HEK293T (cell line): Measurements from ENCODE around the gene OSBPL7.

Source experiments
- CTCF ChIA-PET: fragments of 350-600 bp; formaldehyde crosslinking; extraction: SDS; loops from one replicate; lab custom pipeline; 2021; ENCODE audit warnings: antibody characterized with exemption, inconsistent platforms; lab: Yijun Ruan, JAX
- POLR2A ChIA-PET: fragments of 350-600 bp; formaldehyde crosslinking; extraction: SDS; loops from one replicate; lab custom pipeline; 2020; ENCODE audit warnings: antibody characterized with exemption, inconsistent platforms; lab: Yijun Ruan, JAX
- DNase-seq: peaks from one replicate; pipeline ENCODE4 v3.0.0; 2012; ENCODE audit warnings: mixed read lengths; ENCODE audit errors: extremely low spot score
- ARNT ChIP-seq: fragments of 450-650 bp; IDR thresholded peaks from 2 replicates; pipeline ENCODE4 v1.6.1; 2017; ENCODE audit warnings: mild to moderate bottlenecking
- BHLHE40 ChIP-seq: fragments of 450-650 bp; IDR thresholded peaks from 2 replicates; pipeline ENCODE4 v1.6.1; 2016; ENCODE audit warnings: mild to moderate bottlenecking, moderate library complexity, borderline replicate concordance
- CTBP1 ChIP-seq: fragments of 450-650 bp; IDR thresholded peaks from 2 replicates; pipeline ENCODE4 v1.6.1; 2016; ENCODE audit warnings: borderline replicate concordance
- ELF4 ChIP-seq: fragments of 450-650 bp; IDR thresholded peaks from 2 replicates; pipeline ENCODE4 v1.6.1; 2017; ENCODE audit warnings: antibody characterized with exemption
- FOXA1 ChIP-seq: fragments of 450-650 bp; IDR thresholded peaks from 2 replicates; pipeline ENCODE4 v1.6.1; 2016; ENCODE audit warnings: mild to moderate bottlenecking
- FOXK2 ChIP-seq: fragments of 450-650 bp; IDR thresholded peaks from 2 replicates; pipeline ENCODE4 v1.6.1; 2016; ENCODE audit warnings: mild to moderate bottlenecking
- FOXM1 ChIP-seq: fragments of 450-650 bp; IDR thresholded peaks from 2 replicates; pipeline ENCODE4 v1.6.1; 2017; ENCODE audit warnings: mild to moderate bottlenecking, borderline replicate concordance
- HDGF ChIP-seq: fragments of 450-650 bp; IDR thresholded peaks from 2 replicates; pipeline ENCODE4 v1.6.1; 2017; ENCODE audit warnings: antibody characterized with exemption, borderline replicate concordance
- L3MBTL2 ChIP-seq: fragments of 450-650 bp; conservative IDR thresholded peaks from 2 replicates; pipeline ENCODE4 v1.6.1; 2016; ENCODE audit warnings: mild to moderate bottlenecking
- LEF1 ChIP-seq: fragments of 450-650 bp; IDR thresholded peaks from 2 replicates; pipeline ENCODE4 v1.6.1; 2017; ENCODE audit warnings: mild to moderate bottlenecking, borderline replicate concordance
- NFRKB ChIP-seq: fragments of 450-650 bp; IDR thresholded peaks from 2 replicates; pipeline ENCODE4 v1.6.1; 2016; ENCODE audit warnings: mild to moderate bottlenecking, moderate library complexity
- PKNOX1 ChIP-seq: fragments of 450-650 bp; IDR thresholded peaks from 2 replicates; pipeline ENCODE4 v1.6.1; 2016
- SP1 ChIP-seq: fragments of 450-650 bp; IDR thresholded peaks from 2 replicates; pipeline ENCODE4 v1.6.1; 2017
- SUZ12 ChIP-seq: fragments of 450-650 bp; IDR thresholded peaks from 2 replicates; pipeline ENCODE4 v1.6.1; 2016; ENCODE audit warnings: mild to moderate bottlenecking
- TARDBP ChIP-seq: fragments of 450-650 bp; IDR thresholded peaks from 2 replicates; pipeline ENCODE4 v1.6.1; 2016
- ZNF384 ChIP-seq: fragments of 450-650 bp; IDR thresholded peaks from 2 replicates; pipeline ENCODE4 v1.6.1; 2016

OSBPL7 gene

GRCh38 chr17:47866941-47867340 lies 45.3 kb upstream of the OSBPL7 start:
- POLR2A ChIA-PET, result no interaction called here
- no peak for DNase-seq
- CTCF ChIA-PET, result no interaction called here
- TF ChIP-seq SP1 (no peak), ZNF384 (no peak), HDGF (no peak), L3MBTL2 (no peak), TARDBP (no peak), ARNT (no peak), SUZ12 (no peak)

- no peak for DNase-seq
- ChIA-PET POLR2A (interaction anchor here (0.7 kb wide), 1 partner anchor 13 kb away, joined by 3 read pairs; no protein-coding TSS in a partner anchor), CTCF (interaction anchor here (1.5 kb wide), 1 partner anchor 16 kb away, joined by 4 read pairs; no protein-coding TSS in a partner anchor)
- TF ChIP-seq ZNF384 (no peak), FOXK2 (no peak), TARDBP (no peak), BHLHE40 (no peak), ELF4 (no peak), LEF1 (no peak), ARNT (no peak), SUZ12 (no peak), L3MBTL2 (no peak), FOXA1 (no peak), CTBP1 (no peak), NFRKB (no peak), HDGF (no peak), SP1 (no peak), PKNOX1 (no peak)
Measured at GRCh38 chr17:47864791-47865216, 43.2 kb upstream of the OSBPL7 start.

GRCh38 chr17:47862621-47863440 lies 41.2 kb upstream of the OSBPL7 start:
- ChIA-PET CTCF (interaction anchor here (0.6 to 1.0 kb wide), 2 partner anchors 11 to 681 kb away, joined by 3 read pairs; no protein-coding TSS in a partner anchor), POLR2A (interaction anchor here (1.1 to 1.2 kb wide), 2 partner anchors 11 to 33 kb away, joined by 3 to 4 read pairs; partner anchors contain the start of gene SP6)
- DNase-seq, result no peak
- no peak for TF ChIP-seq NFRKB

GRCh38 chr17:47860386-47860785 lies 38.8 kb upstream of the OSBPL7 start:
- TF ChIP-seq SP1 (no peak), TARDBP (no peak), FOXK2 (no peak), ELF4 (no peak), LEF1 (no peak), NFRKB (no peak), SUZ12 (no peak), PKNOX1 (no peak), L3MBTL2 (no peak), FOXA1 (no peak), HDGF (no peak), ARNT (no peak), FOXM1 (no peak), ZNF384 (no peak), BHLHE40 (no peak), CTBP1 (no peak)
- ChIA-PET POLR2A (interaction anchor here (0.8 kb wide), 1 partner anchor 35 kb away, joined by 3 read pairs; the partner anchor contains the start of gene SP2), CTCF (no interaction called here)
- no peak for DNase-seq

GRCh38 chr17:47857551-47858455 lies 36.2 kb upstream of the OSBPL7 start:
- ChIA-PET CTCF (interaction anchor here (1.0 to 1.5 kb wide), 3 partner anchors 11 to 16 kb away, joined by 3 to 4 read pairs (median 4); no protein-coding TSS in a partner anchor), POLR2A (interaction anchor here (0.7 to 1.3 kb wide), 3 partner anchors 8 to 26 kb away, joined by 3 read pairs; partner anchors contain the start of genes LRRC46 and MRPL10)
- DNase-seq, result no peak
- no peak for TF ChIP-seq SP1
- no peak for TF ChIP-seq FOXA1
- no peak for TF ChIP-seq LEF1
- no peak for TF ChIP-seq FOXM1
- TF ChIP-seq ZNF384, result no peak

GRCh38 chr17:47856830-47857229 lies 35.2 kb upstream of the OSBPL7 start:
- DNase-seq, result no peak
- ChIA-PET CTCF (interaction anchor here (1.2 to 1.5 kb wide), 2 partner anchors 12 to 15 kb away, joined by 3 to 4 read pairs; no protein-coding TSS in a partner anchor), POLR2A (interaction anchor here (1.3 kb wide), 1 partner anchor 10 kb away, joined by 3 read pairs; no protein-coding TSS in a partner anchor)

More at GRCh38 chr17:47856830-47857229, 35.2 kb upstream of the OSBPL7 start:
- TF ChIP-seq NFRKB, result no peak
- no peak for TF ChIP-seq ZNF384
- no peak for TF ChIP-seq L3MBTL2
- no peak for TF ChIP-seq ARNT
- no peak for TF ChIP-seq CTBP1
- no peak for TF ChIP-seq BHLHE40
- TF ChIP-seq FOXM1, result no peak
- TF ChIP-seq SP1, result no peak
- TF ChIP-seq TARDBP, result no peak
- TF ChIP-seq HDGF, result no peak
- no peak for TF ChIP-seq LEF1
- no peak for TF ChIP-seq SUZ12
